ENCODE measurements around the gene CLDN24. TPM values are rescaled to one million over a fixed set of nuclear protein-coding genes. Genes with fewer than 3 reads are reported as not detected.

The CLDN24 gene
- total and polyA plus RNA-seq, 2 donors (not counting 1 experiment from before 2014, with no cell fraction given): not detected

GRCh38 chr4:183287309-183287659 lies 34.9 kb downstream of the CLDN24 start:
- no peak overlapping the region for H2AFZ ChIP-seq (ENCODE audit: low read length)
- TF ChIP-seq EZH2 (IDR thresholded peaks at IDR 0.05; ENCODE audit: low read length, missing control alignments): no peak
- no peak for TF ChIP-seq CTCF (conservative IDR thresholded peaks at IDR 0.05 in 1 of 2, IDR thresholded peaks at IDR 0.05 in 1 of 2; ENCODE audit: low read depth in 1 of 2, low read length in 2 of 2)
- H3K4me1 ChIP-seq (ENCODE audit: control insufficient read depth, extremely low read depth, insufficient read depth, low read length): peaks cover 14% of the 10 kb centered on the region
- H3K79me2 ChIP-seq (ENCODE audit: control insufficient read depth, insufficient read depth, low read length): no peaks in the 10 kb centered on the region
- no peak overlapping the region for H3K4me3 ChIP-seq (replicated peaks in 1 of 4; ENCODE audit: control extremely low read depth in 1 of 4, insufficient read depth in 1 of 4, low read depth in 3 of 4, low read length in 4 of 4)
- no peaks in the 10 kb centered on the region for H3K27me3 ChIP-seq (ENCODE audit: control insufficient read depth, insufficient read depth, low read length)
- H3K36me3 ChIP-seq (ENCODE audit: control insufficient read depth, insufficient read depth, low read length): peaks cover 21% of the 10 kb centered on the region
- DNase-seq (ENCODE audit: low read depth in 2 of 2): no peak
- no peaks in the 10 kb centered on the region for H3K9me3 ChIP-seq (ENCODE audit: control insufficient read depth, insufficient read depth, low read depth, low read length)
- no peak overlapping the region for H3K27ac ChIP-seq (ENCODE audit: insufficient read depth, low read length)
- H4K20me1 ChIP-seq (ENCODE audit: control insufficient read depth, extremely low read depth, insufficient read depth, low read length): no peaks in the 10 kb centered on the region
- H3K4me2 ChIP-seq (ENCODE audit: extremely low read depth, insufficient read depth, low read length): no peak overlapping the region
- no peak overlapping the region for H3K9ac ChIP-seq (ENCODE audit: insufficient read depth, low read length)

- no peak overlapping the region for H3K27ac ChIP-seq (ENCODE audit: insufficient read depth, low read length)
- no peaks in the 10 kb centered on the region for H3K27me3 ChIP-seq (ENCODE audit: control insufficient read depth, insufficient read depth, low read length)
- TF ChIP-seq EZH2 (IDR thresholded peaks at IDR 0.05; ENCODE audit: low read length, missing control alignments) (no peak), CTCF (conservative IDR thresholded peaks at IDR 0.05 in 1 of 2, IDR thresholded peaks at IDR 0.05 in 1 of 2; ENCODE audit: low read depth in 1 of 2, low read length in 2 of 2) (no peak)
- no peak overlapping the region for H3K4me3 ChIP-seq (replicated peaks in 1 of 4; ENCODE audit: control extremely low read depth in 1 of 4, insufficient read depth in 1 of 4, low read depth in 3 of 4, low read length in 4 of 4)
- no peaks in the 10 kb centered on the region for H3K9me3 ChIP-seq (ENCODE audit: control insufficient read depth, insufficient read depth, low read depth, low read length)
- H3K4me2 ChIP-seq (ENCODE audit: extremely low read depth, insufficient read depth, low read length): no peak overlapping the region
- no peak overlapping the region for H2AFZ ChIP-seq (ENCODE audit: low read length)
- peaks cover 21% of the 10 kb centered on the region for H3K36me3 ChIP-seq (ENCODE audit: control insufficient read depth, insufficient read depth, low read length)
- H3K9ac ChIP-seq (ENCODE audit: insufficient read depth, low read length): no peak overlapping the region
- H4K20me1 ChIP-seq (ENCODE audit: control insufficient read depth, extremely low read depth, insufficient read depth, low read length): no peaks in the 10 kb centered on the region
- no peaks in the 10 kb centered on the region for H3K79me2 ChIP-seq (ENCODE audit: control insufficient read depth, insufficient read depth, low read length)
- DNase-seq (ENCODE audit: low read depth in 2 of 2): no peak
- peaks cover 14% of the 10 kb centered on the region for H3K4me1 ChIP-seq (ENCODE audit: control insufficient read depth, extremely low read depth, insufficient read depth, low read length)
Measured at GRCh38 chr4:183286590-183287308, 35.5 kb downstream of the CLDN24 start.

- no peak overlapping the region for H3K27ac ChIP-seq (ENCODE audit: insufficient read depth, low read length)
- H3K79me2 ChIP-seq (ENCODE audit: control insufficient read depth, insufficient read depth, low read length): no peaks in the 10 kb centered on the region
- H3K4me2 ChIP-seq (ENCODE audit: extremely low read depth, insufficient read depth, low read length): no peak overlapping the region
- no peak overlapping the region for H2AFZ ChIP-seq (ENCODE audit: low read length)
- H4K20me1 ChIP-seq (ENCODE audit: control insufficient read depth, extremely low read depth, insufficient read depth, low read length): no peaks in the 10 kb centered on the region
- no peaks in the 10 kb centered on the region for H3K9me3 ChIP-seq (ENCODE audit: control insufficient read depth, insufficient read depth, low read depth, low read length)
- no peak overlapping the region for H3K9ac ChIP-seq (ENCODE audit: insufficient read depth, low read length)
- H3K4me3 ChIP-seq (replicated peaks in 1 of 4; ENCODE audit: control extremely low read depth in 1 of 4, insufficient read depth in 1 of 4, low read depth in 3 of 4, low read length in 4 of 4): no peak overlapping the region
- no peak for DNase-seq (ENCODE audit: low read depth in 2 of 2)
- no peak for TF ChIP-seq EZH2 (IDR thresholded peaks at IDR 0.05; ENCODE audit: low read length, missing control alignments)
- TF ChIP-seq CTCF (conservative IDR thresholded peaks at IDR 0.05 in 1 of 2, IDR thresholded peaks at IDR 0.05 in 1 of 2; ENCODE audit: low read depth in 1 of 2, low read length in 2 of 2): no peak
- peaks cover 14% of the 10 kb centered on the region for H3K4me1 ChIP-seq (ENCODE audit: control insufficient read depth, extremely low read depth, insufficient read depth, low read length)
- H3K27me3 ChIP-seq (ENCODE audit: control insufficient read depth, insufficient read depth, low read length): no peaks in the 10 kb centered on the region
- peaks cover 19% of the 10 kb centered on the region for H3K36me3 ChIP-seq (ENCODE audit: control insufficient read depth, insufficient read depth, low read length)
Measured at GRCh38 chr4:183285886-183286285, 36.3 kb downstream of the CLDN24 start.
